Middle frontal gyrus (tissue), 1 donor: ENCODE measurements around the gene TP53BP2.
A peak's percentile ranks its signal among the peaks of the same experiment; 100 is the strongest.
"Not testable (repeated sequence)": the region's sequence is repeated elsewhere in the genome, so short reads cannot be mapped to it uniquely, and the experiment has no call there.

Source experiments
- DNase-seq: peaks from one replicate; pipeline ENCODE4 v3.0.0-alpha.2; 2015; ENCODE audit warnings: low spot score; ENCODE audit errors: extremely low spot score

TP53BP2 gene

GRCh38 chr1:223845810-223846682, at the start of gene TP53BP2:
Gene TP53BP2, minus strand, starts transcription at chr1:223845947. Its CDS starts 267 bp downstream, at chr1:223845680.
- DNase-seq = peak; percentile 82

GRCh38 chr1:223890494-223890893, 44.7 kb upstream of the TP53BP2 start:
- DNase-seq = not testable (repeated sequence)

- DNase-seq = not testable (repeated sequence)
These were observed 43.6 kb upstream of the TP53BP2 start for GRCh38 chr1:223889319-223889718.

GRCh38 chr1:223887747-223888418, 42.1 kb upstream of the TP53BP2 start:
- no peak for DNase-seq

GRCh38 chr1:223886516-223886921, 40.8 kb upstream of the TP53BP2 start:
- DNase-seq = no peak

- DNase-seq = no peak
These were observed 39.9 kb upstream of the TP53BP2 start for GRCh38 chr1:223885614-223886013.

- no peak for DNase-seq
These were observed 33.0 kb upstream of the TP53BP2 start for GRCh38 chr1:223878598-223879325.

GRCh38 chr1:223877804-223878203, 32.1 kb upstream of the TP53BP2 start:
- no peak for DNase-seq

- DNase-seq = no peak
These were observed 30.8 kb upstream of the TP53BP2 start for GRCh38 chr1:223876590-223876989.

- no peak for DNase-seq
These were observed 27.3 kb upstream of the TP53BP2 start for GRCh38 chr1:223873044-223873443.

- no peak for DNase-seq
These were observed 26.7 kb upstream of the TP53BP2 start for GRCh38 chr1:223872308-223872901.

GRCh38 chr1:223870617-223871574, 25.1 kb upstream of the TP53BP2 start:
- DNase-seq = no peak

- not testable (repeated sequence) for DNase-seq
These were observed 19.0 kb upstream of the TP53BP2 start for GRCh38 chr1:223864599-223865368.

GRCh38 chr1:223864084-223864483, 18.3 kb upstream of the TP53BP2 start:
- no peak for DNase-seq

- no peak for DNase-seq
These were observed 16.2 kb upstream of the TP53BP2 start for GRCh38 chr1:223861904-223862303.

- no peak for DNase-seq
These were observed 14.4 kb upstream of the TP53BP2 start for GRCh38 chr1:223860051-223860622.

- no peak for DNase-seq
These were observed 13.3 kb upstream of the TP53BP2 start for GRCh38 chr1:223859058-223859457.

GRCh38 chr1:223856386-223856785, 10.6 kb upstream of the TP53BP2 start:
- no peak for DNase-seq

- DNase-seq = no peak
These were observed 8.0 kb upstream of the TP53BP2 start for GRCh38 chr1:223853748-223854147.
